GM18861 (cell line): ENCODE data around the gene DLK1.

Experiments used
- ATAC-seq: cut with Tn5 transposase; IDR thresholded peaks from one replicate; pipeline ENCODE4 v1.9.1; 2021; ENCODE audit not compliant: unreplicated experiment

DLK1 gene

GRCh38 chr14:100726550-100727085 is at the start of gene DLK1:
DLK1 (plus strand) TSS chr14:100726892; CDS start chr14:100727069, 177 bp downstream.
- no peak for ATAC-seq

- ATAC-seq: no peak
Measured at GRCh38 chr14:100677152-100677551, 49.5 kb upstream of the DLK1 start.

GRCh38 chr14:100677554-100678468 is 48.9 kb upstream of the DLK1 start:
- no peak for ATAC-seq

GRCh38 chr14:100678469-100678828 is 48.2 kb upstream of the DLK1 start:
- ATAC-seq: no peak

GRCh38 chr14:100679153-100679552 is 47.5 kb upstream of the DLK1 start:
- no peak for ATAC-seq

- ATAC-seq: no peak
Measured at GRCh38 chr14:100679707-100680438, 46.8 kb upstream of the DLK1 start.

- no peak for ATAC-seq
Measured at GRCh38 chr14:100680439-100681051, 46.1 kb upstream of the DLK1 start.

GRCh38 chr14:100681111-100681510 is 45.6 kb upstream of the DLK1 start:
- ATAC-seq: no peak

GRCh38 chr14:100682749-100683148 is 43.9 kb upstream of the DLK1 start:
- no peak for ATAC-seq

GRCh38 chr14:100683578-100683977 is 43.1 kb upstream of the DLK1 start:
- no peak for ATAC-seq

- ATAC-seq: no peak
Measured at GRCh38 chr14:100684154-100684553, 42.5 kb upstream of the DLK1 start.

GRCh38 chr14:100684961-100685360 is 41.7 kb upstream of the DLK1 start:
- no peak for ATAC-seq

- ATAC-seq: no peak
Measured at GRCh38 chr14:100686858-100687257, 39.8 kb upstream of the DLK1 start.

GRCh38 chr14:100687386-100687785 is 39.3 kb upstream of the DLK1 start:
- no peak for ATAC-seq

GRCh38 chr14:100688051-100688450 is 38.6 kb upstream of the DLK1 start:
- no peak for ATAC-seq

GRCh38 chr14:100688598-100689461 is 37.9 kb upstream of the DLK1 start:
- ATAC-seq: no peak

- ATAC-seq: no peak
Measured at GRCh38 chr14:100690672-100691071, 36.0 kb upstream of the DLK1 start.

GRCh38 chr14:100691395-100692056 is 35.2 kb upstream of the DLK1 start:
- no peak for ATAC-seq

- ATAC-seq: no peak
Measured at GRCh38 chr14:100692256-100692655, 34.4 kb upstream of the DLK1 start.
